Panc1 (cell line): ENCODE data around the gene CTAG2. TPM values are rescaled to one million over a fixed set of nuclear protein-coding genes. Genes with fewer than 3 reads are reported as not detected.

Source experiments
- ATAC-seq: fragments of 200-7000 bp; cut with Tn5 transposase; 2 replicates; pipeline ENCODE4 v1.9.1; 2020; ENCODE audit warnings: mild to moderate bottlenecking, moderate library complexity
- BruUV-seq: library from RNA; stranded (reverse); fragments of 400-500 nt; replicated peaks from 2 replicates; lab custom pipeline; 2021; lab: Mats Ljungman, UMichigan
- CTCF ChIA-PET: fragments of 300-600 bp; sonication (Branson Sonifier 250); formaldehyde crosslinking; loops from one replicate; lab custom pipeline; 2022; ENCODE audit warnings: antibody characterized with exemption; lab: Charles Lee
- POLR2A ChIA-PET: fragments of 300-600 bp; sonication (Branson Sonifier 250); formaldehyde crosslinking; loops from one replicate; lab custom pipeline; 2022; ENCODE audit warnings: antibody characterized with exemption; lab: Charles Lee
- DNase-seq: peaks from one replicate; pipeline ENCODE4 v3.0.0-alpha.2; 2010; ENCODE audit warnings: low read depth, low spot score
- H3K27ac ChIP-seq: 2 replicates; pipeline ENCODE4 v1.5.1; 2011; ENCODE audit warnings: mild to moderate bottlenecking, low read length, inconsistent platforms
- H3K27me3 ChIP-seq: fragments of 200-500 bp; sonication (Bioruptor generic); 2 replicates; pipeline ENCODE4 v1.6.0; 2014; ENCODE audit warnings: low read length, inconsistent platforms; ENCODE audit not compliant: control insufficient read depth, insufficient read depth
- H3K36me3 ChIP-seq: fragments of 200-500 bp; sonication (Bioruptor generic); 2 replicates; pipeline ENCODE4 v1.5.1; 2014; ENCODE audit warnings: inconsistent platforms, mild to moderate bottlenecking, low read length, moderate library complexity; ENCODE audit not compliant: control insufficient read depth, insufficient read depth
- H3K4me1 ChIP-seq: 2 replicates; pipeline ENCODE4 v1.5.1; 2011; ENCODE audit warnings: inconsistent platforms, mild to moderate bottlenecking, low read length, moderate library complexity; ENCODE audit not compliant: control insufficient read depth, insufficient read depth
- H3K4me3 ChIP-seq, 2 experiments: 2 replicates each; pipeline ENCODE4 v1.5.1; 2011 to 2012; ENCODE audit warnings: low read depth in 2 of 2, low read length in 2 of 2, mild to moderate bottlenecking in 2 of 2, inconsistent platforms in 1 of 2, moderate library complexity in 1 of 2
- H3K9me3 ChIP-seq: fragments of 200-500 bp; sonication (Bioruptor generic); 2 replicates; pipeline ENCODE4 v1.5.1; 2014; ENCODE audit warnings: low read depth, mild to moderate bottlenecking, inconsistent platforms, low read length, moderate library complexity; ENCODE audit not compliant: control insufficient read depth, insufficient read depth
- POLR2AphosphoS5 ChIP-seq: IDR thresholded peaks from 2 replicates; pipeline ENCODE4 v1.6.1; 2012; ENCODE audit warnings: mild to moderate bottlenecking, low read depth, low read length, moderate library complexity
- SIN3A ChIP-seq: IDR thresholded peaks from 2 replicates; pipeline ENCODE4 v1.6.1; 2012; ENCODE audit warnings: low read depth, mild to moderate bottlenecking, low read length, moderate library complexity, borderline replicate concordance; ENCODE audit not compliant: insufficient read depth
- TCF7L2 ChIP-seq: IDR thresholded peaks from 2 replicates; pipeline ENCODE4 v1.6.1; 2011; ENCODE audit warnings: mild to moderate bottlenecking, low read depth, low read length, inconsistent platforms
- in situ Hi-C: cut with HindIII; loops from 2 replicates; pipeline ENCODE4 v1.10.0; 2016; ENCODE audit warnings: low sequenced_read_pairs, low pct_unique_long_range_greater_than_20kb
- intact Hi-C: fragments of 100-400 bp; cut with micrococcal nuclease; formaldehyde crosslinking; loops from one replicate; pipeline ENCODE4 v1.10.0; 2022; ENCODE audit not compliant: unreplicated experiment
- total RNA-seq: library from RNA; stranded (reverse); gene quantifications from one replicate; pipeline ENCODE4 v1.2.1, GENCODE V29; 2021; ENCODE audit not compliant: unreplicated experiment
- TF ChIP-seq, protein P1 (sequence below): fragments of 450-650 bp; IDR thresholded peaks from 2 replicates; pipeline ENCODE4 v1.5.1; 2017; ENCODE audit warnings: mild to moderate bottlenecking
- TF ChIP-seq, protein P2 (sequence below), 2 experiments: IDR thresholded peaks; 2 replicates each; pipeline ENCODE4 v1.6.1; 2011 to 2012; ENCODE audit warnings: low read depth in 2 of 2, control low read depth in 1 of 2, low read length in 1 of 2, mild to moderate bottlenecking in 1 of 2, moderate library complexity in 1 of 2; ENCODE audit not compliant: insufficient read depth in 1 of 2

The CTAG2 gene
- total RNA-seq, 1 experiment from 2014 or later = not detected

DNA sequence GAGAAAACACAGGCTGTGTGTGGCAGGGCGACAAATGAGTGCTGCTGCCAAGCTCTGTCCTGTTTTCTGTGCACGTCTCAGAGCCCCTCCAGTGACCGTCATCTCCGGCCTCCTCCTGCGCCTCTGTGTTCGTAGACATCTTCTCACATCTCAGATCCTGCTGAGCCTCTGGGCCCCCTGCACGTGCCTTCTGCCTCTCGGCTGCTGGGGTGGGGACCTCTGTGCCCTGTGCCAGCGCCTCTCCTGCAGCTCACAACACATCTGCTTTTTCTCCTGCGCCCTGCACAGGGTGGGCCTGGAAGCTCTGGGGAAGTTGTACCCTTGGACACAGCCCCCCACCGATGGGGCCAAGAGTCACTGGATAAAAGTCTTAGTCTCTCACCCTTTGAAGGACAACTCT, 2.4 kb upstream of the CTAG2 start:
- BruUV-seq = no TSS peak
- no peak for ATAC-seq
- in situ Hi-C loops = loop anchor here (25.0 kb wide), 1 partner anchor 182 kb away; the partner anchor contains the start of gene SMIM9

DNA sequence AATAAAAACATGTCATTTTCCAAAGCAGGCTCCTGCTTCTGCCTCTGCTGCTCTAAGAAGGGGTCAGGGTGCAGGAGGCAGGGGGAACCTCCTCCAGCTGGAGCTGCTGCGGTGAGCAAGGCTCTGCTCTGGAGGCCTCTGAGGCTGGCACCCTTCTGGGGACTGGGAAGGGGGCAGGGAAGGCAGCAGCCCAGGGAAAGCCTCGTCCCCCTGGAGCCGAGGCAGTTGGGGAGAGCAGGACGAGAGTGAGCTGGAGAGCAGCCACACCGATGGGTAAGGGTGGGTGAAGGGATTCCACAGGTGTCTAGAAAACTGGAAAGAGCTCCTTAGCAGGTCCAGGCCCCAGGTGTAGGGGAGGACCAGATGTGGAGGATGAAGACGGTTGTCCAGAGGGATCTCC, 2.0 kb upstream of the CTAG2 start:
- H3K36me3 ChIP-seq = no peaks in the 10 kb centered on the region
- H3K4me3 ChIP-seq = no peak overlapping the region
- BruUV-seq = no TSS peak
- intact Hi-C loops = no loop called here
- DNase-seq = no peak
- no peak for TF ChIP-seq TCF7L2
- TF ChIP-seq, protein P1, sequence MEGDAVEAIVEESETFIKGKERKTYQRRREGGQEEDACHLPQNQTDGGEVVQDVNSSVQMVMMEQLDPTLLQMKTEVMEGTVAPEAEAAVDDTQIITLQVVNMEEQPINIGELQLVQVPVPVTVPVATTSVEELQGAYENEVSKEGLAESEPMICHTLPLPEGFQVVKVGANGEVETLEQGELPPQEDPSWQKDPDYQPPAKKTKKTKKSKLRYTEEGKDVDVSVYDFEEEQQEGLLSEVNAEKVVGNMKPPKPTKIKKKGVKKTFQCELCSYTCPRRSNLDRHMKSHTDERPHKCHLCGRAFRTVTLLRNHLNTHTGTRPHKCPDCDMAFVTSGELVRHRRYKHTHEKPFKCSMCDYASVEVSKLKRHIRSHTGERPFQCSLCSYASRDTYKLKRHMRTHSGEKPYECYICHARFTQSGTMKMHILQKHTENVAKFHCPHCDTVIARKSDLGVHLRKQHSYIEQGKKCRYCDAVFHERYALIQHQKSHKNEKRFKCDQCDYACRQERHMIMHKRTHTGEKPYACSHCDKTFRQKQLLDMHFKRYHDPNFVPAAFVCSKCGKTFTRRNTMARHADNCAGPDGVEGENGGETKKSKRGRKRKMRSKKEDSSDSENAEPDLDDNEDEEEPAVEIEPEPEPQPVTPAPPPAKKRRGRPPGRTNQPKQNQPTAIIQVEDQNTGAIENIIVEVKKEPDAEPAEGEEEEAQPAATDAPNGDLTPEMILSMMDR = no peak
- TF ChIP-seq POLR2AphosphoS5 = no peak
- no peak for TF ChIP-seq SIN3A
- TF ChIP-seq, protein P2, sequence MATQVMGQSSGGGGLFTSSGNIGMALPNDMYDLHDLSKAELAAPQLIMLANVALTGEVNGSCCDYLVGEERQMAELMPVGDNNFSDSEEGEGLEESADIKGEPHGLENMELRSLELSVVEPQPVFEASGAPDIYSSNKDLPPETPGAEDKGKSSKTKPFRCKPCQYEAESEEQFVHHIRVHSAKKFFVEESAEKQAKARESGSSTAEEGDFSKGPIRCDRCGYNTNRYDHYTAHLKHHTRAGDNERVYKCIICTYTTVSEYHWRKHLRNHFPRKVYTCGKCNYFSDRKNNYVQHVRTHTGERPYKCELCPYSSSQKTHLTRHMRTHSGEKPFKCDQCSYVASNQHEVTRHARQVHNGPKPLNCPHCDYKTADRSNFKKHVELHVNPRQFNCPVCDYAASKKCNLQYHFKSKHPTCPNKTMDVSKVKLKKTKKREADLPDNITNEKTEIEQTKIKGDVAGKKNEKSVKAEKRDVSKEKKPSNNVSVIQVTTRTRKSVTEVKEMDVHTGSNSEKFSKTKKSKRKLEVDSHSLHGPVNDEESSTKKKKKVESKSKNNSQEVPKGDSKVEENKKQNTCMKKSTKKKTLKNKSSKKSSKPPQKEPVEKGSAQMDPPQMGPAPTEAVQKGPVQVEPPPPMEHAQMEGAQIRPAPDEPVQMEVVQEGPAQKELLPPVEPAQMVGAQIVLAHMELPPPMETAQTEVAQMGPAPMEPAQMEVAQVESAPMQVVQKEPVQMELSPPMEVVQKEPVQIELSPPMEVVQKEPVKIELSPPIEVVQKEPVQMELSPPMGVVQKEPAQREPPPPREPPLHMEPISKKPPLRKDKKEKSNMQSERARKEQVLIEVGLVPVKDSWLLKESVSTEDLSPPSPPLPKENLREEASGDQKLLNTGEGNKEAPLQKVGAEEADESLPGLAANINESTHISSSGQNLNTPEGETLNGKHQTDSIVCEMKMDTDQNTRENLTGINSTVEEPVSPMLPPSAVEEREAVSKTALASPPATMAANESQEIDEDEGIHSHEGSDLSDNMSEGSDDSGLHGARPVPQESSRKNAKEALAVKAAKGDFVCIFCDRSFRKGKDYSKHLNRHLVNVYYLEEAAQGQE (IDR thresholded peaks at IDR 0.05; ENCODE audit: insufficient read depth in 1 of 2, low read depth in 2 of 2, low read length in 1 of 2) = no peak
- no peaks in the 10 kb centered on the region for H3K27me3 ChIP-seq
- POLR2A ChIA-PET = no interaction called here
- in situ Hi-C loops = loop anchor here (25.0 kb wide), 1 partner anchor 182 kb away; the partner anchor contains the start of gene SMIM9
- no peak overlapping the region for H3K27ac ChIP-seq
- ATAC-seq = 0 out of 2 replicates have a peak, but pooled peaks have one; percentile 10
- no peaks in the 10 kb centered on the region for H3K9me3 ChIP-seq
- no peaks in the 10 kb centered on the region for H3K4me1 ChIP-seq
- CTCF ChIA-PET = no interaction called here

More for the DNA sequence above, 2.4 kb upstream of the CTAG2 start:
- ChIA-PET POLR2A (no interaction called here), CTCF (no interaction called here)
- no peak for DNase-seq
- intact Hi-C loops = no loop called here
- H3K4me1 ChIP-seq = no peaks in the 10 kb centered on the region
- H3K27ac ChIP-seq = no peak overlapping the region
- no peaks in the 10 kb centered on the region for H3K36me3 ChIP-seq
- H3K27me3 ChIP-seq = no peaks in the 10 kb centered on the region
- H3K4me3 ChIP-seq = no peak overlapping the region
- no peaks in the 10 kb centered on the region for H3K9me3 ChIP-seq
- TF ChIP-seq, protein P1 = no peak
- TF ChIP-seq, protein P2 (IDR thresholded peaks at IDR 0.05; ENCODE audit: insufficient read depth in 1 of 2, low read depth in 2 of 2, low read length in 1 of 2) = no peak
- TF ChIP-seq TCF7L2 (no peak), SIN3A (no peak), POLR2AphosphoS5 (no peak)
